ENCODE results near the gene LDLR.
A peak's percentile ranks its signal among the peaks of the same experiment; 100 is the strongest.
"Not testable (repeated sequence)": the region's sequence is repeated elsewhere in the genome, so short reads cannot be mapped to it uniquely, and the experiment has no call there.

LDLR gene

GRCh38 chr19:11088506-11089253 lies 583 bp upstream of the LDLR start:
- TF ChIP-seq CTCF (IDR thresholded peaks at IDR 0.05; ENCODE audit: insufficient read depth, low read depth, low read length, missing control alignments), result no peak
- peak overlapping the region; percentile 93 for H3K4me3 ChIP-seq (ENCODE audit: low read length)
- DNase-seq (ENCODE audit: low read depth), result no peak

- DNase-seq (ENCODE audit: low read depth), result not testable (repeated sequence)
- peak overlapping the region; percentile 93 for H3K4me3 ChIP-seq (ENCODE audit: low read length)
Observed at GRCh38 chr19:11090014-11090263, 676 bp downstream of the LDLR start.

GRCh38 chr19:11090264-11090996 lies 1.2 kb downstream of the LDLR start:
- TF ChIP-seq CTCF (IDR thresholded peaks at IDR 0.05; ENCODE audit: insufficient read depth, low read depth, low read length, missing control alignments), result peak; percentile 4
- peak overlapping the region; percentile 93 for H3K4me3 ChIP-seq (ENCODE audit: low read length)
- DNase-seq (ENCODE audit: low read depth), result peak; percentile 98

GRCh38 chr19:11090997-11091702 lies 1.9 kb downstream of the LDLR start:
- peak overlapping the region; percentile 91 for H3K4me3 ChIP-seq (ENCODE audit: low read length)
- DNase-seq (ENCODE audit: low read depth), result no peak
- no peak for TF ChIP-seq CTCF (IDR thresholded peaks at IDR 0.05; ENCODE audit: insufficient read depth, low read depth, low read length, missing control alignments)

GRCh38 chr19:11091703-11092153 lies 2.5 kb downstream of the LDLR start:
- peak; percentile 97 for DNase-seq (ENCODE audit: low read depth)
- TF ChIP-seq CTCF (IDR thresholded peaks at IDR 0.05; ENCODE audit: insufficient read depth, low read depth, low read length, missing control alignments), result no peak
- peak overlapping the region; percentile 91 for H3K4me3 ChIP-seq (ENCODE audit: low read length)

- DNase-seq (ENCODE audit: low read depth), result peak; percentile 63
- TF ChIP-seq CTCF (IDR thresholded peaks at IDR 0.05; ENCODE audit: insufficient read depth, low read depth, low read length, missing control alignments), result no peak
- peak overlapping the region; percentile 91 for H3K4me3 ChIP-seq (ENCODE audit: low read length)
Observed at GRCh38 chr19:11092181-11092538, 2.9 kb downstream of the LDLR start.

- DNase-seq (ENCODE audit: low read depth), result no peak
- TF ChIP-seq CTCF (IDR thresholded peaks at IDR 0.05; ENCODE audit: insufficient read depth, low read depth, low read length, missing control alignments), result no peak
- no peak overlapping the region for H3K4me3 ChIP-seq (ENCODE audit: low read length)
Observed at GRCh38 chr19:11093689-11094238, 4.5 kb downstream of the LDLR start.

Measured in epithelial cell of esophagus (primary cell).